BE2C (cell line): ENCODE results near the gene ADCY5.

Experiments used
- DNase-seq: peaks from one replicate; pipeline ENCODE4 v3.0.0-alpha.2; 2020
- H3K27me3 ChIP-seq: fragments of 250-450 bp; sonication (Bioruptor Pico); 2 replicates; pipeline ENCODE4 v1.5.1; 2020; ENCODE audit warnings: mild to moderate bottlenecking
- H3K36me3 ChIP-seq: fragments of 250-450 bp; sonication (Bioruptor Pico); 2 replicates; pipeline ENCODE4 v1.5.1; 2020; ENCODE audit warnings: mild to moderate bottlenecking
- H3K4me1 ChIP-seq: fragments of 250-450 bp; sonication (Bioruptor Pico); 2 replicates; pipeline ENCODE4 v1.5.1; 2020
- H3K4me3 ChIP-seq: 2 replicates; pipeline ENCODE4 v1.5.1; 2011; ENCODE audit warnings: low read depth, low read length
- H3K9me3 ChIP-seq: fragments of 250-450 bp; sonication (Bioruptor Pico); 2 replicates; pipeline ENCODE4 v1.5.1; 2020
- TF ChIP-seq, protein P1 (sequence below): IDR thresholded peaks from 2 replicates; pipeline ENCODE4 v1.5.1; 2012; ENCODE audit warnings: mild to moderate bottlenecking, low read depth, low read length

The ADCY5 gene

DNA sequence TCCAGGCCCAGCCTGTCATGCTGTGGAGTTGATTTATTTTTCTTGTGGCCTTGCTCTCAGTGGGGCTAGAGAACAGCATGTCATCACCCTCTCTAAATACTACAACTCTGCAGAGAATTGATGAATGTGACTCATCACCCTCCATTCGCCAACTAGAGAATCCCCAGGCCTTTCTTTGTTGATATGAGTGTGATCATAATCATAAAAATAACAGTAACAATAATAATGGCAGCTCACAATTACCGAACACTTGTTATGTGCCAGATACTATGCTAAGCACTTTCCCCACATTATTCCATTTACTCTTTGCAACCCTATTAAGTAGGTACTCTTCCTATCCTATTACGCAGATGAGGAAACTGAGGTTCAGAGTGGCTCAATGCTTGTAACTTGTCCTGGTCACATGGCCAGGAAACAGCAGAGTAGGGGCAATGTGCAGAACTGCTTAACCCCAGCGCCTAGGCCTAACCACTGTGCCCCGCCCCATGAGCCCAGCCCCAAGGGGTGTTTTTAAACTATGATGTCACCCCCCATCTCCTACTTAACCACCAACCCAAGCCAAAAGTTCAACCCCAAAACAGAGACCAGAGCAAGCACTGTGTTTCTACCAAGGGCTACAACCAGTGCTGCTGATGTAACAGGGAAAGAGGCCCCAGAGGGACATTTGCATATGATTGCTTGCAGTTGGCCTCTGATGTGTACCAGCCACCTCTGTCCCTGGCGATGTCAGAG lies 104.5 kb downstream of the ADCY5 start:
- TF ChIP-seq, protein P1, sequence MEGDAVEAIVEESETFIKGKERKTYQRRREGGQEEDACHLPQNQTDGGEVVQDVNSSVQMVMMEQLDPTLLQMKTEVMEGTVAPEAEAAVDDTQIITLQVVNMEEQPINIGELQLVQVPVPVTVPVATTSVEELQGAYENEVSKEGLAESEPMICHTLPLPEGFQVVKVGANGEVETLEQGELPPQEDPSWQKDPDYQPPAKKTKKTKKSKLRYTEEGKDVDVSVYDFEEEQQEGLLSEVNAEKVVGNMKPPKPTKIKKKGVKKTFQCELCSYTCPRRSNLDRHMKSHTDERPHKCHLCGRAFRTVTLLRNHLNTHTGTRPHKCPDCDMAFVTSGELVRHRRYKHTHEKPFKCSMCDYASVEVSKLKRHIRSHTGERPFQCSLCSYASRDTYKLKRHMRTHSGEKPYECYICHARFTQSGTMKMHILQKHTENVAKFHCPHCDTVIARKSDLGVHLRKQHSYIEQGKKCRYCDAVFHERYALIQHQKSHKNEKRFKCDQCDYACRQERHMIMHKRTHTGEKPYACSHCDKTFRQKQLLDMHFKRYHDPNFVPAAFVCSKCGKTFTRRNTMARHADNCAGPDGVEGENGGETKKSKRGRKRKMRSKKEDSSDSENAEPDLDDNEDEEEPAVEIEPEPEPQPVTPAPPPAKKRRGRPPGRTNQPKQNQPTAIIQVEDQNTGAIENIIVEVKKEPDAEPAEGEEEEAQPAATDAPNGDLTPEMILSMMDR: no peak
- Histone ChIP-seq H3K4me3 (no peak overlapping the region), H3K4me1 (peaks cover 2% of the 10 kb centered on the region; the same call in 1 of the 2 replicates), H3K27me3 (no peaks in the 10 kb centered on the region), H3K9me3 (no peaks in the 10 kb centered on the region), H3K36me3 (no peaks in the 10 kb centered on the region)
- DNase-seq: no peak

DNA sequence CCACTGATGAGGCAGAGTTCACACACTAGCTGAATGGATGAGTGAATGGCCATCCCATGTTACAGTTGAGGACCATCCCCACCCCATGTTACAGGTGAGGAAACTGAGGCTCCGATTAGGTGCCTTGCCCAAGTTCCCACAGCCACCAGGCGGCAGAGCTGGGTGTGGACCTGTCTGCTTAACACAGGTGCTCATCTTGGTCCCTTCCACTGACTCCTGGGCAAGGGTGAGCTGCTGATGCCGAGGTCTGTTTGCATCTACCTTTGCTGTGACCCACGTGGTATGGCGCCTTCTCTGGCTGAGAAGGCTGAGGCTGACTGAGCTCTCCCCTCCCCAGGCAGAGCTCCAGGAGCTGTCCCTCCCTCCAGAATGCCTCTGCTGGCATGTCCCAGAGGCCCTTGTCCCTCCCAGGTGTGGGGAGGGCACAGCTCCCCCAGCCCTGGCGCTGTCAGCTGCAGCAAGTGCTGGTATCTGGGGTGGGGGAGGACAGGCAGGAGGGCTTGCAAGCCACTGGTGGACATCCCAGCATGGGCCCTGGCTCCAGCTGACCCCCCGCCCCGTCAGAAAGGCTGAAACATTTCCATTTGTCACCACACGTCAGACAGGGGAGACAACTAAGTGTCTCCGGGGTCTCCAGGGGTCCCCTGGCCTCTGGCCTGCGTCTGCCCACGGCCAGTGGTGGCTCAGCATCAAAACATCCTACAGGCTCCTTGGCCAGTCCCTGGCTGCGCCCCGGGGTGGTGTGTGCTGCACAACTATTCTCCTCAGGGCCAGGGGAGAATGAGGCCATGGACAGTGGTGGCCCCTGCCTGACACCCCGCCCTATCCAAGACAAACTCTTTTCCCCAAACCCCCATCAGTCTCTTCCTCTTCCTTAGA lies 105.4 kb downstream of the ADCY5 start:
- Histone ChIP-seq H3K36me3 (no peaks in the 10 kb centered on the region), H3K4me1 (peaks cover 2% of the 10 kb centered on the region; the same call in 1 of the 2 replicates), H3K27me3 (no peaks in the 10 kb centered on the region), H3K4me3 (no peak overlapping the region), H3K9me3 (no peaks in the 10 kb centered on the region)
- TF ChIP-seq, protein P1: no peak
- no peak for DNase-seq

DNA sequence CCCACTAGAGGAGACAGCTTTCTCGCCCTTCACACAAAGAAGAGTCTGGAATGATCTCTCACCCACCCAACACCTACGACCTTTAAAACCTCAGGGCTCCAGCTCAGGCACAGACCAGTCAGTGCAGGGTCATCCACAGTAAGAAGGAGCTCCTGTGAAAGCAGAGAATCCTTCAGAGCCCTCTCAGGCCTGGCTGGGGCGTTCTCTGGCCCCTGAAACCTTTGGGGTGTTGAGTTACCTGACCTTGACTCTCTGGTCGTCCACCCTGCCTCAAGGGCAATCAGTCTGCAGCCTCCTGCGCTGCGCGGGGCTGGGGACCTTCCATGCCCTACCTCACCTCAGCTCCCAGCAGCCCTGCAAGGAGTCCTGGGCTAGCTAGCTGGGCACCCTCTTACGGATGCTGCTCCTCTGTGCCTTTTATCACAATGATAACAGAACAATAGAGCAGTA lies 106.2 kb downstream of the ADCY5 start:
- H3K4me1 ChIP-seq: peaks cover 2% of the 10 kb centered on the region; the same call in 1 of the 2 replicates
- TF ChIP-seq, protein P1: no peak
- no peaks in the 10 kb centered on the region for H3K27me3 ChIP-seq
- H3K4me3 ChIP-seq: no peak overlapping the region
- H3K9me3 ChIP-seq: no peaks in the 10 kb centered on the region
- no peaks in the 10 kb centered on the region for H3K36me3 ChIP-seq
- no peak for DNase-seq

DNA sequence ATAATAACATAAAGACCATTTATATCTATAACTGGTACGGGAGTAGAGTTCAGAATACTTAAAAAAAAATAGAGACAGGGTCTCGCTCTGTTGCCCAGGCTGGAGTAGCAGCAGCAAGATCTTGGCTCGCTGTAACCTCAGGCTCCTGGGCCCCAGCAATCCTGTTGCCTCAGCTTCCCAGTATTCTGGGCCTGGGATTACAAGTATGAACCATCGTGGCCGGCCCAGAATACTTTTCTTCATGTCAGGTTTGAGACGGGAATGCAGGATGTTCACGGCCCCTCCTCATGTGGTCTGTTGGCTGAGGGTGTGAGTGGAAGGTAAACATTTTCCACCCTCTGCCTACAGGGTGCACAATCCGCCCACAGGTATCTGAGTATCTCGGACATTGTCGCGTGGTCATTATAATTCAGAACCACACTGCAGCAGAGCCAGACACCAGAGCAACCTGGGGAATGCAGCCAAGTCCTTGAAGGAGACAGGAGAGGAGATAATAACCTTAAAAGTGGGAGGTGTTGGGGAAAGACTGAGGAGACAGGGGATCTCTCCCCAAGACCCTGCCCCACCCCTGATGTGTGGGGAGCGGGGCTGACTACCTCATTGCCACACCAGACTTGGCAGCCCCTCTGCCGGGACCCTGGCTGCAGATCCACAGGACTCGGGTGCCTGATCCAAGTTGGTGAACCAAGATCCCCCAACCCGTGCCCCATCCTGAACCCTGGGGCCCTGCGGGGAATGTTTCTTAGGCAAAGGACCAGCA lies 106.8 kb downstream of the ADCY5 start:
- TF ChIP-seq, protein P1: no peak; the same call in 1 of the 2 replicates
- no peaks in the 10 kb centered on the region for H3K36me3 ChIP-seq
- H3K27me3 ChIP-seq: no peaks in the 10 kb centered on the region
- DNase-seq: no peak
- H3K4me3 ChIP-seq: no peak overlapping the region
- no peaks in the 10 kb centered on the region for H3K9me3 ChIP-seq
- H3K4me1 ChIP-seq: peaks cover 2% of the 10 kb centered on the region; the same call in 1 of the 2 replicates

DNA sequence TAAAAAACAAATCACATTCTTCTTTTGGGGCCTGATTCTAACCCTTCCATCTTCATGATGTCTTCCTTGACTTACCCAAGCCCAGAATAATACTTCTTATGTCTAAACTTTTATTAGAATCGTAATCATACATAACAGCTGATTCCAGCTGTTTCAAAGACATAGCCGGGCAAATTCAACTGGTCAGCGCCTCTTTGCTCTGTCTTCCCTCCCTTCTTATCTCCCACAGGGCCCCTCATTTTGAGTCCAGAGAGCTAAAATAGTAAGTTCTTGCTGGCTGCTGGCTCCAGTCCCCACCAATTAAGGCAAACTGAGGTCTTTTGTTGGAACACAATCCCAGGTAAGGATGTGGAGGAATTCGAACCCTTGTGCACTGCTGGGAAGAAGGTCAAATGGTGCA lies 108.6 kb downstream of the ADCY5 start:
- no peak overlapping the region for H3K4me3 ChIP-seq
- no peaks in the 10 kb centered on the region for H3K36me3 ChIP-seq
- no peaks in the 10 kb centered on the region for H3K4me1 ChIP-seq
- no peaks in the 10 kb centered on the region for H3K9me3 ChIP-seq
- no peak for DNase-seq
- TF ChIP-seq, protein P1: no peak
- H3K27me3 ChIP-seq: no peaks in the 10 kb centered on the region
